IMR-90 (cell line): ENCODE results near the gene LMTK2. TPM values are rescaled to one million over a fixed set of nuclear protein-coding genes. Genes with fewer than 3 reads are reported as not detected.

Experiments used
- ATAC-seq: fragments of 200-7000 bp; cut with Tn5 transposase; 2 replicates; pipeline ENCODE4 v1.9.1; 2020; ENCODE audit warnings: low read depth, mild to moderate bottlenecking, moderate library complexity
- BruUV-seq: library from RNA; stranded (reverse); fragments of 400-500 nt; replicated peaks from 2 replicates; lab custom pipeline; 2021; lab: Mats Ljungman, UMichigan
- CTCF ChIA-PET: fragments of 300-600 bp; formaldehyde crosslinking; extraction: SDS; loops from one replicate; lab custom pipeline; 2021; ENCODE audit warnings: antibody characterized with exemption; lab: Yijun Ruan, JAX
- POLR2A ChIA-PET: fragments of 300-600 bp; sonication (Branson Sonifier 250); formaldehyde crosslinking; loops from one replicate; lab custom pipeline; 2022; ENCODE audit warnings: antibody characterized with exemption; ENCODE audit not compliant: unreplicated experiment; lab: Charles Lee
- DNase-seq: peaks from one replicate; pipeline ENCODE4 v3.0.0; 2013
- H2AFZ ChIP-seq: replicated peaks from 2 replicates; pipeline ENCODE3; 2013; ENCODE audit warnings: low read length, mild to moderate bottlenecking; ENCODE audit not compliant: poor library complexity
- H2AK5ac ChIP-seq: 2 replicates; pipeline ENCODE4 v1.6.1; 2013; ENCODE audit warnings: low read depth, low read length, inconsistent platforms
- H2AK9ac ChIP-seq: replicated peaks from 2 replicates; pipeline ENCODE3; 2013; ENCODE audit warnings: mild to moderate bottlenecking, low read depth, low read length, moderate library complexity; ENCODE audit not compliant: poor library complexity
- H2BK120ac ChIP-seq: 2 replicates; pipeline ENCODE4 v1.6.1; 2013; ENCODE audit warnings: low read depth, low read length, inconsistent platforms
- H2BK15ac ChIP-seq: 3 replicates; pipeline ENCODE4 v1.6.1; 2013; ENCODE audit warnings: low read depth, low read length, inconsistent platforms
- H2BK20ac ChIP-seq: 2 replicates; pipeline ENCODE4 v1.6.1; 2013; ENCODE audit warnings: low read depth, mild to moderate bottlenecking, inconsistent platforms, low read length, moderate library complexity
- H2BK5ac ChIP-seq: 2 replicates; pipeline ENCODE4 v1.6.1; 2013; ENCODE audit warnings: mild to moderate bottlenecking, low read depth, low read length, inconsistent platforms; ENCODE audit not compliant: poor library complexity, severe bottlenecking
- H3K14ac ChIP-seq: replicated peaks from 2 replicates; pipeline ENCODE4 v1.6.1; 2013; ENCODE audit warnings: low read depth, low read length, inconsistent platforms
- H3K18ac ChIP-seq: 2 replicates; pipeline ENCODE4 v1.6.1; 2013; ENCODE audit warnings: low read depth, low read length, control low read depth
- H3K23ac ChIP-seq: 2 replicates; pipeline ENCODE4 v1.6.1; 2013; ENCODE audit warnings: low read depth, low read length, inconsistent platforms
- H3K27ac ChIP-seq: 2 replicates; pipeline ENCODE4 v1.5.1; 2013; ENCODE audit warnings: mild to moderate bottlenecking, control low read depth, low read length; ENCODE audit not compliant: insufficient read depth
- H3K27me3 ChIP-seq: 2 replicates; pipeline ENCODE4 v1.6.1; 2013; ENCODE audit warnings: low read length; ENCODE audit not compliant: control insufficient read depth, insufficient read depth
- H3K36me3 ChIP-seq: 2 replicates; pipeline ENCODE4 v1.6.1; 2013; ENCODE audit warnings: low read length, mixed read lengths; ENCODE audit not compliant: control insufficient read depth, insufficient read depth
- H3K4ac ChIP-seq: 2 replicates; pipeline ENCODE4 v1.6.1; 2013; ENCODE audit warnings: low read depth, low read length, inconsistent platforms
- H3K4me1 ChIP-seq: 2 replicates; pipeline ENCODE4 v1.6.1; 2013; ENCODE audit warnings: low read length, mixed read lengths; ENCODE audit not compliant: control insufficient read depth, insufficient read depth
- H3K4me2 ChIP-seq: 2 replicates; pipeline ENCODE4 v1.6.1; 2013; ENCODE audit warnings: low read depth, mild to moderate bottlenecking, control low read depth, low read length, moderate library complexity
- H3K4me3 ChIP-seq: 2 replicates; pipeline ENCODE4 v1.5.1; 2013; ENCODE audit warnings: low read depth, mild to moderate bottlenecking, control low read depth, low read length, moderate library complexity; ENCODE audit not compliant: insufficient read depth
- H3K56ac ChIP-seq: 2 replicates; pipeline ENCODE4 v1.6.1; 2013; ENCODE audit warnings: low read length, inconsistent platforms; ENCODE audit not compliant: insufficient read depth; ENCODE audit errors: extremely low read depth
- H3K79me1 ChIP-seq, 2 experiments: 2 replicates each; pipeline ENCODE4 v1.6.1; 2013; ENCODE audit warnings: low read length in 2 of 2, inconsistent platforms in 1 of 2, low read depth in 1 of 2
- H3K9ac ChIP-seq: 2 replicates; pipeline ENCODE4 v1.6.1; 2013; ENCODE audit warnings: low read depth, low read length, control low read depth
- H3K9me1 ChIP-seq: 2 replicates; pipeline ENCODE4 v1.6.1; 2013; ENCODE audit warnings: low read length, inconsistent platforms; ENCODE audit not compliant: insufficient read depth
- H3K9me3 ChIP-seq: 2 replicates; pipeline ENCODE4 v1.6.1; 2013; ENCODE audit warnings: low read length; ENCODE audit not compliant: control insufficient read depth, insufficient read depth
- H4K20me1 ChIP-seq: 2 replicates; pipeline ENCODE4 v1.6.1; 2013; ENCODE audit warnings: low read length, inconsistent platforms; ENCODE audit not compliant: insufficient read depth
- H4K5ac ChIP-seq: 2 replicates; pipeline ENCODE4 v1.6.1; 2013; ENCODE audit warnings: mild to moderate bottlenecking, low read depth, low read length, control low read depth
- H4K8ac ChIP-seq, 2 experiments: 2 replicates each; pipeline ENCODE4 v1.6.1; 2013; ENCODE audit warnings: low read depth in 2 of 2, low read length in 2 of 2, control low read depth in 1 of 2, inconsistent platforms in 1 of 2
- H4K91ac ChIP-seq: 2 replicates; pipeline ENCODE4 v1.6.1; 2013; ENCODE audit warnings: low read depth, low read length, inconsistent platforms; ENCODE audit not compliant: insufficient read depth
- CEBPB ChIP-seq: IDR thresholded peaks from 2 replicates; pipeline ENCODE4 v1.6.1; 2012; ENCODE audit warnings: low read depth, low read length, improper control_type of control experiment
- CTCF ChIP-seq: conservative IDR thresholded peaks from 2 replicates; pipeline ENCODE4 v1.5.1; 2012; ENCODE audit warnings: mild to moderate bottlenecking, low read depth, low read length, improper control_type of control experiment
- FOS ChIP-seq: fragments of 150-350 bp; IDR thresholded peaks from 2 replicates; pipeline ENCODE4 v1.6.1; 2016; ENCODE audit warnings: low read depth, low read length
- WGBS, 2 experiments: methylation state at CpG; one replicate each; pipeline versions ENCODE4 v1.1.5 to v1.1.7; 2013; ENCODE audit warnings: missing lambda C conversion rate in 2 of 2; ENCODE audit not compliant: insufficient read length in 1 of 2; ENCODE audit errors: extremely low coverage in 2 of 2; 5-methylcytosine and 5-hydroxymethylcytosine counted together
- dilution Hi-C: fragments of 300-500 bp; cut with HindIII; formaldehyde crosslinking; loops from one replicate; pipeline ENCODE4 v1.14.3; 2018; ENCODE audit warnings: low sequenced_read_pairs; ENCODE audit not compliant: unreplicated experiment
- in situ Hi-C: fragments of 300-500 bp; cut with MboI; formaldehyde crosslinking; loops from 3 replicates; pipeline ENCODE4 v1.14.3; 2019; ENCODE audit warnings: low sequenced_read_pairs, inconsistent platforms, mixed read lengths
- intact Hi-C: fragments of 100-400 bp; cut with micrococcal nuclease; formaldehyde crosslinking; loops from 2 replicates; pipeline ENCODE4 v1.10.0; 2022
- polyA plus RNA-seq, 3 experiments: library from polyadenylated mRNA; depleted of rRNA; stranded (reverse); fragments of >200 nt; gene quantifications; 2 replicates each; pipeline ENCODE4 v1.2.3, GENCODE V29; 2012; ENCODE audit warnings: low replicate concordance in 1 of 3
- total RNA-seq: library from RNA; depleted of rRNA; stranded (reverse); fragments of >200 nt; gene quantifications from 2 replicates; pipeline ENCODE4 v1.2.3, GENCODE V29; 2012

LMTK2 gene
- total and polyA plus RNA-seq, 2 of the 4 experiments (the other 2 are of a cell fraction), result 4.4 to 5.0 TPM

- H3K4me1 ChIP-seq, result peaks cover 8% of the 10 kb centered on the region
- no peaks in the 10 kb centered on the region; the same call in 1 of the 2 replicates for H3K9me1 ChIP-seq
- H2BK120ac ChIP-seq, result peak overlapping the region; percentile 12; the same call in 1 of the 2 replicates
- no peaks in the 10 kb centered on the region for H3K27me3 ChIP-seq
- peak overlapping the region; percentile 94 for H3K4me3 ChIP-seq
- no peaks in the 10 kb centered on the region; the same call in 1 of the 2 replicates for H4K20me1 ChIP-seq
- H2BK5ac ChIP-seq, result peak overlapping the region; percentile 10
- no TSS peak for BruUV-seq
- in situ Hi-C loops (no loop called here), dilution Hi-C loops (no loop called here), intact Hi-C loops (loop anchor here (1.0 kb wide), 1 partner anchor 146 kb away; the partner anchor contains the start of gene LMTK2)
- 52% methylated on average over 2 of the region's 32 CpGs; no CpG with 5 or more reads in 1 of the 2 experiments for WGBS, 2 experiments
- peak overlapping the region; percentile 43; the same call in 1 of the 2 replicates for H4K91ac ChIP-seq
- peaks cover 35 to 50% of the 10 kb centered on the region in 2 experiments for H3K79me1 ChIP-seq
- DNase-seq (peak; percentile 11), ATAC-seq (peak; percentile 43)
- H3K23ac ChIP-seq, result no peak overlapping the region; the same call in 1 of the 2 replicates
- no peak overlapping the region for H2BK15ac ChIP-seq
- H3K9me3 ChIP-seq, result no peaks in the 10 kb centered on the region
- H3K4me2 ChIP-seq, result peak overlapping the region; percentile 75
- H3K27ac ChIP-seq, result peak overlapping the region; percentile 28; the same call in 1 of the 2 replicates
- H3K36me3 ChIP-seq, result peaks cover 5% of the 10 kb centered on the region
- peak overlapping the region; percentile 99 for H2AFZ ChIP-seq
- H3K4ac ChIP-seq, result peak overlapping the region; percentile 73
- H2AK9ac ChIP-seq, result peak overlapping the region; percentile 96
- peak overlapping the region; percentile 87 for H3K14ac ChIP-seq
- H2AK5ac ChIP-seq, result peak overlapping the region; percentile 62
- CTCF ChIA-PET, result interaction anchor here (0.5 kb wide), 2 partner anchors 146 to 1254 kb away, joined by 3 to 7 read pairs; no protein-coding TSS in a partner anchor
- peak overlapping the region; percentile 6; the same call in 1 of the 2 replicates for H4K5ac ChIP-seq
- no peak for TF ChIP-seq CTCF
- TF ChIP-seq CEBPB, result 0 out of 2 replicates have a peak, but pooled peaks have one; percentile 25
- no peak for TF ChIP-seq FOS
- H3K56ac ChIP-seq, result no peak overlapping the region; the same call in 1 of the 2 replicates
- peak overlapping the region; percentile 57 for H3K9ac ChIP-seq
- no peak overlapping the region for H2BK20ac ChIP-seq
- POLR2A ChIA-PET, result no interaction called here
- H4K8ac ChIP-seq, result peak overlapping the region; percentile 69 to 87
- no peak overlapping the region for H3K18ac ChIP-seq
Measured at GRCh38 chr7:98252425-98253054, 145.9 kb downstream of the LMTK2 start.
